NCI-H128 (cell line): ENCODE data around the gene ACTR3.

Source experiments
- DNase-seq: peaks from one replicate; lab custom pipeline; 2025; ENCODE audit not compliant: unreplicated experiment; lab: John Stamatoyannopoulos, UW

ACTR3 gene

GRCh38 chr2:113964436-113964835, 74.5 kb downstream of the ACTR3 start:
- no peak for DNase-seq

GRCh38 chr2:113965228-113965627, 75.3 kb downstream of the ACTR3 start:
- no peak for DNase-seq

- peak; percentile 14 for DNase-seq
Observed at GRCh38 chr2:113965644-113966043, 75.8 kb downstream of the ACTR3 start.

GRCh38 chr2:113966171-113966570, 76.3 kb downstream of the ACTR3 start:
- DNase-seq, result no peak

- DNase-seq, result no peak
Observed at GRCh38 chr2:113966832-113967231, 76.9 kb downstream of the ACTR3 start.

GRCh38 chr2:113967272-113967671, 77.4 kb downstream of the ACTR3 start:
- DNase-seq, result no peak

- DNase-seq, result no peak
Observed at GRCh38 chr2:113972766-113973165, 82.9 kb downstream of the ACTR3 start.

- DNase-seq, result no peak
Observed at GRCh38 chr2:113973810-113974209, 83.9 kb downstream of the ACTR3 start.

GRCh38 chr2:113974727-113975126, 84.8 kb downstream of the ACTR3 start:
- DNase-seq, result no peak

GRCh38 chr2:113976277-113976928, 86.5 kb downstream of the ACTR3 start:
- no peak for DNase-seq

GRCh38 chr2:113977060-113977659, 87.3 kb downstream of the ACTR3 start:
- DNase-seq, result no peak

- DNase-seq, result peak; percentile 42
Observed at GRCh38 chr2:113977660-113978523, 88.0 kb downstream of the ACTR3 start.

- no peak for DNase-seq
Observed at GRCh38 chr2:113978524-113979190, 88.8 kb downstream of the ACTR3 start.

GRCh38 chr2:113979191-113980128, 89.6 kb downstream of the ACTR3 start:
- no peak for DNase-seq

GRCh38 chr2:113980946-113981345, 91.1 kb downstream of the ACTR3 start:
- DNase-seq, result no peak

GRCh38 chr2:113981404-113982134, 91.7 kb downstream of the ACTR3 start:
- DNase-seq, result no peak

GRCh38 chr2:113985554-113986397, 95.9 kb downstream of the ACTR3 start:
- no peak for DNase-seq

- no peak for DNase-seq
Observed at GRCh38 chr2:113986762-113987290, 96.9 kb downstream of the ACTR3 start.

- DNase-seq, result no peak
Observed at GRCh38 chr2:113992090-113992489, 102.2 kb downstream of the ACTR3 start.
